ENCODE data around the gene MRNIP.

MRNIP gene

DNA sequence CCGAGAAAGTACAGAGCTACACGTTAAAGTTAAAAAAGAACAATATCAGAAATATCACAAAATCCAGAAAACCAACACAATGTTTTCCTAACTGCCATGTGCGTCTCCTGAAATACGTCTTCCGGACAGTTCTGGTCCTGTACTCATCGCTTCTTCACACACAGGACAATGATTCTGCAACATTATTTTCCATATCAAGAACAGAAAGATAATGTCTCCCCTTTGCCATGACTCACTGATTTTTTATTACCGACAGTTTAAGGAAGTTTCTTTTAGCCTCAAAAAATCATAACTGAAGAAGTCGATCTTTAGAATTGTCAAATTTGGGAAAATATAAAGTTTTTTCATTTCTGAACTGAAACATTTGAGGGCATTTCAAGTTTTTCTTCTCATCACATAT is 46.5 kb upstream of the MRNIP start:
- TF ChIP-seq FOXP2 (optimal IDR thresholded peaks at IDR 0.05; ENCODE audit: borderline replicate concordance, extremely low read depth, extremely low read length, insufficient read depth): no peak

DNA sequence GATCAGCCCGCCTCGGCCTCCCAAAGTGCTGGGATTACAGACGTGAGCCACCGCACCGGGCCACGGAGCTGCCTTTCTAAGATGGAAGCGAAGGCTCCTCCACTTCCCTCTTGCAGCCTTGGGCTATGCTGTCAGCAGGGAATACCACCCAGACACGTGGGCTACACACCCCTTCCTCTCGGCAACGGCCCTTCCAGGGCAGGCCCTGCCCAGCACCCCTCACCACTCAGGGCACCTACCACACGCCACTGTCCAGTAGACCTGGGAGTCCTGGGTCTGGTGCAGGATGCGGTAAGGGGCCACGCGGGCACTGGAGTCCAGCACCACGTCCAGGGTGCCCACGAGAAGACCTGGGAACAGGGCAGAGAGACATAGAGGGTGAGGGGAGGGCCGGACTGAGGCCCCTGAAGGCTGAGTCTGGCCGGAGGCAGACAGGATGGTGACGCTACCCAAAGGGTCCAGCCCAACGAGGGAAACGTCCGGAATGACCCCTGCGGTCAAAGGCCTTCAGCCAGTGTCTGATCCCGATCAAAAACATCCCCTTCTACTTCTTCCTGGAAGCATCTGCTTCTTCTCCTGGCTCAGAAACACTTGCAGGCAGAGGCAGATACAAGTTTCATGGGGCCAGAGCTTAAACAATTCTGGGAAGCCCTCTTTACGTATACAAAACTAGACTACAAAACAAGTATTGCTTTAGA is 46.0 kb upstream of the MRNIP start:
- TF ChIP-seq TAF1 (IDR thresholded peaks at IDR 0.05; ENCODE audit: borderline replicate concordance, insufficient read depth, low read length) (no peak), POLR2AphosphoS5 (IDR thresholded peaks at IDR 0.05; ENCODE audit: low read depth, low read length) (no peak), FOXP2 (optimal IDR thresholded peaks at IDR 0.05; ENCODE audit: borderline replicate concordance, extremely low read depth, extremely low read length, insufficient read depth) (no peak), SIN3A (IDR thresholded peaks at IDR 0.05; ENCODE audit: borderline replicate concordance, insufficient read depth, low read length) (no peak)
- TF ChIP-seq, protein P1, sequence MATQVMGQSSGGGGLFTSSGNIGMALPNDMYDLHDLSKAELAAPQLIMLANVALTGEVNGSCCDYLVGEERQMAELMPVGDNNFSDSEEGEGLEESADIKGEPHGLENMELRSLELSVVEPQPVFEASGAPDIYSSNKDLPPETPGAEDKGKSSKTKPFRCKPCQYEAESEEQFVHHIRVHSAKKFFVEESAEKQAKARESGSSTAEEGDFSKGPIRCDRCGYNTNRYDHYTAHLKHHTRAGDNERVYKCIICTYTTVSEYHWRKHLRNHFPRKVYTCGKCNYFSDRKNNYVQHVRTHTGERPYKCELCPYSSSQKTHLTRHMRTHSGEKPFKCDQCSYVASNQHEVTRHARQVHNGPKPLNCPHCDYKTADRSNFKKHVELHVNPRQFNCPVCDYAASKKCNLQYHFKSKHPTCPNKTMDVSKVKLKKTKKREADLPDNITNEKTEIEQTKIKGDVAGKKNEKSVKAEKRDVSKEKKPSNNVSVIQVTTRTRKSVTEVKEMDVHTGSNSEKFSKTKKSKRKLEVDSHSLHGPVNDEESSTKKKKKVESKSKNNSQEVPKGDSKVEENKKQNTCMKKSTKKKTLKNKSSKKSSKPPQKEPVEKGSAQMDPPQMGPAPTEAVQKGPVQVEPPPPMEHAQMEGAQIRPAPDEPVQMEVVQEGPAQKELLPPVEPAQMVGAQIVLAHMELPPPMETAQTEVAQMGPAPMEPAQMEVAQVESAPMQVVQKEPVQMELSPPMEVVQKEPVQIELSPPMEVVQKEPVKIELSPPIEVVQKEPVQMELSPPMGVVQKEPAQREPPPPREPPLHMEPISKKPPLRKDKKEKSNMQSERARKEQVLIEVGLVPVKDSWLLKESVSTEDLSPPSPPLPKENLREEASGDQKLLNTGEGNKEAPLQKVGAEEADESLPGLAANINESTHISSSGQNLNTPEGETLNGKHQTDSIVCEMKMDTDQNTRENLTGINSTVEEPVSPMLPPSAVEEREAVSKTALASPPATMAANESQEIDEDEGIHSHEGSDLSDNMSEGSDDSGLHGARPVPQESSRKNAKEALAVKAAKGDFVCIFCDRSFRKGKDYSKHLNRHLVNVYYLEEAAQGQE (IDR thresholded peaks at IDR 0.05; ENCODE audit: insufficient read depth in 1 of 2, low read depth in 2 of 2, low read length in 2 of 2): no peak

DNA sequence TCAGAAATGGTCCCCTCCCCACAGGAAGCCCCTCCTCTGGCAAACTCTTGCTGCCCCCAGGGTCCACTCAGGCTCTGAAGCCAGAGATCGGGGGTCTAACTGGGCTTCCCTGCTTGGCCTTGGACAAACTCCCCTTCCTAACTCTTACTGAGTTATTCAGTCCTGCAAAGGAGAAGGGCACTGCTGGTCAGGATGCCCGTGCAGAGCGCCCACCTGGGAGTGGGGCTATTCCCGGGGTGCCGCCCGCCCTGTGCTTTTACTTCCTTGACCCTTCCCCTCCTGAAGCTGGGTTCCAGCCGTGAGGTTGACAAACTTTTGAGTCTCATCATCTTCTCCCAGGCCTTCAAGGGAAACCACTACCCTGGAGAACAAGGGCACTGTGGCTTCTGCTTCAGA is 44.1 kb upstream of the MRNIP start:
- TF ChIP-seq POLR2AphosphoS5 (IDR thresholded peaks at IDR 0.05; ENCODE audit: low read depth, low read length) (no peak), SIN3A (IDR thresholded peaks at IDR 0.05; ENCODE audit: borderline replicate concordance, insufficient read depth, low read length) (no peak), FOXP2 (optimal IDR thresholded peaks at IDR 0.05; ENCODE audit: borderline replicate concordance, extremely low read depth, extremely low read length, insufficient read depth) (no peak), TAF1 (IDR thresholded peaks at IDR 0.05; ENCODE audit: borderline replicate concordance, insufficient read depth, low read length) (no peak)
- TF ChIP-seq, protein P1 (IDR thresholded peaks at IDR 0.05; ENCODE audit: insufficient read depth in 1 of 2, low read depth in 2 of 2, low read length in 2 of 2): no peak

DNA sequence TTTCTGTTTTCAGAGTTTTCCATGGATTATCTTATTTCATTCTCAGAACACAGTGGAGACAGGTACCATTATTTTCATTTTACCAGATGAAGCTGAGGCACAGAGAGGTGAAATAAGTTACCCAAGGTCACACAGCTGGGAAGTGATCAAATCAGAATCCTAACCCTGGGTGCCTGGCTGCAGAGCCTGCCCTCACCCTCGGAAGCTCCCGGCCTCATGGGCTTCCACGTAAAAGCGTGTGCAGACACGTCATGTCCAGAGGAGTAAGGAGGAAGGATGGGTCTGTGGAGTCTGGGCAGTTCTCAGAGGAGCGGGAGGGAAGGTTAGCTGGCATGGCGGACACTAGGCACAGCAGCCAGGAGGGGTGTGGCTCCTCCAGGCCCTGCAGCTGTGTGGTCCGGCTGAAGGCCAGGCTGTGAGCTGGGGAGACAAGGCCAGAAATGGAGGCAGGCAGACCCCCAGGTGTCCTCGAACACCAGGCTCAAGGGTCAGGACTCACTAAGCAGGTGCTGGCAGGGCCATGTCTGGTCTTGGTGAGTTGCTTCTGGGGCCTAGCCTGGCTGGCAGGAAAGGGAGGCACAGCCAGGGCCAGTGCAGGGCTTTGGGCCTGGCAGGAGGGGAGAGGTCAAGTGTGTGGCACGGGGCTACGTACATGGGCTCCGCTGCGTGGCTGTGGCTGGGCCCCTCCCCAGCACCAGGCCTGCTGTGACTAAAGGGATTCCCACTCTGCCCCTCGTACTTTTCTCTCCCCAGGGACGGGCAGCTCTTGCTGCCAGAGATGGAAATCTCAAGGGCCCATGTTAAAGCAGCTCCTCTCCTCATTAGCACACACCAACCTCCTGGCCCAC is 43.5 kb upstream of the MRNIP start:
- TF ChIP-seq FOXP2 (optimal IDR thresholded peaks at IDR 0.05; ENCODE audit: borderline replicate concordance, extremely low read depth, extremely low read length, insufficient read depth): no peak
- no peak for TF ChIP-seq TAF1 (IDR thresholded peaks at IDR 0.05; ENCODE audit: borderline replicate concordance, insufficient read depth, low read length)
- TF ChIP-seq SIN3A (IDR thresholded peaks at IDR 0.05; ENCODE audit: borderline replicate concordance, insufficient read depth, low read length): no peak
- TF ChIP-seq POLR2AphosphoS5 (IDR thresholded peaks at IDR 0.05; ENCODE audit: low read depth, low read length): no peak
- TF ChIP-seq, protein P1 (IDR thresholded peaks at IDR 0.05; ENCODE audit: insufficient read depth in 1 of 2, low read depth in 2 of 2, low read length in 2 of 2): no peak

DNA sequence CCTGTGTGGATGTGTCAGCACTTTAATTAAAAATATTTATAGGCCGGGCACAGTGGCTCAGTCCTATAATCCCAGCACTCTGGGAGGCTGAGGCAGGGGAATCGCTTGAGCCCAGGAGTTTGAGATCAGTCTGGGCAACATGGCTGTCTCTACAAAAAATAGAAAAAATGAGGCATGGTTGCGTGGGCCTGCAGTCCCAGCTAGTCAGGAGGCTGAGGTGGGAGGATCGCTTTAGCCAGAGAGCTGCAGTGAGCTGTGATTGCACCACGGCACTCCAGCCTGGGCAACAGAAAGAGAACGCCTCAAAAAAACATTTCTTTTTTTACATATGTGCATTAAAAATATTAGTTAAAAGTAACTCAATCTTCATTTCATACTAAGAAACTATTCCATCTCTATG is 42.8 kb upstream of the MRNIP start:
- TF ChIP-seq, protein P1 (IDR thresholded peaks at IDR 0.05; ENCODE audit: insufficient read depth in 1 of 2, low read depth in 2 of 2, low read length in 2 of 2): no peak
- TF ChIP-seq SIN3A (IDR thresholded peaks at IDR 0.05; ENCODE audit: borderline replicate concordance, insufficient read depth, low read length) (no peak), POLR2AphosphoS5 (IDR thresholded peaks at IDR 0.05; ENCODE audit: low read depth, low read length) (no peak), TAF1 (IDR thresholded peaks at IDR 0.05; ENCODE audit: borderline replicate concordance, insufficient read depth, low read length) (no peak)

All from PFSK-1 (cell line).